ENCODE results near the gene ARSA. TPM values are rescaled to one million over a fixed set of nuclear protein-coding genes. Genes with fewer than 3 reads are reported as not detected.

Gene ARSA
- total RNA-seq, 1 experiment from 2014 or later, result 16.4 TPM

DNA sequence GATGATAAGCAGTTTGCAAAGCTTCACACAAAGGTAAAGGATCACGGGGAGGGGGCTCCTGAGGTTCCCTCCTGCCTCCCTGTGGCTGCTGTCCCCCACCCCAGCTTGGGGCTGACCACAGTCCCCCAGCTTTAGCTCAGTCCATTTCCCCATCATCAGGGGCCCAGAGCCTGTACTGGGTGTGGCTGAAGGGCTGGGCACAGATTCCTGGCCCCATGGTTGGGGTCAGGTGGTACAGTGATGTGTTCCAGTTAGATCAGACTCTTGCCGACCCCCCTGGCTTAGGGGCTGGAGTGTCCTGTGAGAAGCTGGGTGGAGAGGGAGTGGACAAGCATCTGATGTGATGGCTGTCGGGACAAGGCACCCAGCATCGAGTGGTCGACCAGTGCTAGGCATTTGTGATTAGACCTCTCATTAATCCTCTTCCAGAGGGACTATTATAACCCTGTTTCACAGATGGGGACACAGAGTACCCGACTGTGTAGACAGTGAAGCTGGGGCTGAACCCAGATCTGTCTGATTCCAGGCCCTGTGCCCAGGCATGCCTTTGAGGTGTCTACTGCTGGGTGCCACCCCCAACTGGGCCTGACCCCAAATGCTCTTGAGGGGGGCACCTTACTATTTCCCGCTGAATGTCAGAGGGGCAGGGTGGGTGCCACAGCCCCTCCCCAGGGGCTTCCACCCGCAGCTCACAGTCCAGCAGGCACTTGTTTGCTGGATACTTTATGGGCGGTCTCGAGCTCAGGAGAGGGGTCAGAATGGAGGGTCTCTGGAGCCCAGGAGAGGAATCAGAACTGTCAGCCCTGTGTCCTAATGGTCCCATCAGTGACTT is 48.9 kb upstream of the ARSA start:
- TF ChIP-seq, protein P1, sequence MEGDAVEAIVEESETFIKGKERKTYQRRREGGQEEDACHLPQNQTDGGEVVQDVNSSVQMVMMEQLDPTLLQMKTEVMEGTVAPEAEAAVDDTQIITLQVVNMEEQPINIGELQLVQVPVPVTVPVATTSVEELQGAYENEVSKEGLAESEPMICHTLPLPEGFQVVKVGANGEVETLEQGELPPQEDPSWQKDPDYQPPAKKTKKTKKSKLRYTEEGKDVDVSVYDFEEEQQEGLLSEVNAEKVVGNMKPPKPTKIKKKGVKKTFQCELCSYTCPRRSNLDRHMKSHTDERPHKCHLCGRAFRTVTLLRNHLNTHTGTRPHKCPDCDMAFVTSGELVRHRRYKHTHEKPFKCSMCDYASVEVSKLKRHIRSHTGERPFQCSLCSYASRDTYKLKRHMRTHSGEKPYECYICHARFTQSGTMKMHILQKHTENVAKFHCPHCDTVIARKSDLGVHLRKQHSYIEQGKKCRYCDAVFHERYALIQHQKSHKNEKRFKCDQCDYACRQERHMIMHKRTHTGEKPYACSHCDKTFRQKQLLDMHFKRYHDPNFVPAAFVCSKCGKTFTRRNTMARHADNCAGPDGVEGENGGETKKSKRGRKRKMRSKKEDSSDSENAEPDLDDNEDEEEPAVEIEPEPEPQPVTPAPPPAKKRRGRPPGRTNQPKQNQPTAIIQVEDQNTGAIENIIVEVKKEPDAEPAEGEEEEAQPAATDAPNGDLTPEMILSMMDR (IDR thresholded peaks at IDR 0.05 in 2 of 3, conservative IDR thresholded peaks at IDR 0.05 in 1 of 3; ENCODE audit: borderline replicate concordance in 1 of 3, insufficient read depth in 1 of 3, low read depth in 2 of 3, low read length in 2 of 3), result no peak
- TF ChIP-seq CBX3 (IDR thresholded peaks at IDR 0.05; ENCODE audit: low read depth), result no peak
- TF ChIP-seq, protein P2, sequence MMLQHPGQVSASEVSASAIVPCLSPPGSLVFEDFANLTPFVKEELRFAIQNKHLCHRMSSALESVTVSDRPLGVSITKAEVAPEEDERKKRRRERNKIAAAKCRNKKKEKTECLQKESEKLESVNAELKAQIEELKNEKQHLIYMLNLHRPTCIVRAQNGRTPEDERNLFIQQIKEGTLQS (IDR thresholded peaks at IDR 0.05), result no peak
- no peak for TF ChIP-seq EGR1 (IDR thresholded peaks at IDR 0.05; ENCODE audit: low read depth)
- CTCF ChIA-PET, result no interaction called here
- Histone ChIP-seq H3K4me2 (ENCODE audit: low read length) (no peak overlapping the region), H3K27me3 (ENCODE audit: insufficient read depth, low read length) (no peaks in the 10 kb centered on the region), H3K9me2 (ENCODE audit: insufficient read depth) (no peaks in the 10 kb centered on the region), H4K20me1 (ENCODE audit: insufficient read depth) (no peaks in the 10 kb centered on the region), H2AFZ (ENCODE audit: low read depth, low read length, poor library complexity, severe bottlenecking) (no peak overlapping the region), H3K36me3 (ENCODE audit: control insufficient read depth in 1 of 2, insufficient read depth in 2 of 2, low read length in 2 of 2) (no peaks in the 10 kb centered on the region), H3K9ac (ENCODE audit: low read length) (no peak overlapping the region), H3K27ac (ENCODE audit: low read depth, low read length) (no peak overlapping the region), H3K4me1 (ENCODE audit: control insufficient read depth in 1 of 2, insufficient read depth in 2 of 2, low read length in 2 of 2) (peaks cover 0 to 18% of the 10 kb centered on the region in 2 experiments; a peak in 3 of 4 replicates), H3K4me3 (replicated peaks in 1 of 2; ENCODE audit: low read depth in 1 of 2, low read length in 2 of 2) (no peak overlapping the region), H3K9me3 (ENCODE audit: control insufficient read depth in 1 of 2, insufficient read depth in 1 of 2, low read depth in 1 of 2, low read length in 2 of 2) (no peaks in the 10 kb centered on the region), H3K79me2 (ENCODE audit: insufficient read depth, low read length) (peaks cover 5% of the 10 kb centered on the region; the same call in 1 of the 2 replicates)
- RAD21 ChIA-PET (ENCODE audit: low non-redundant PET in 1 of 2, low total read pairs in 2 of 2, uncharacterized antibody in 2 of 2, unreplicated experiment in 2 of 2), result no interaction called here
- intact Hi-C loops (cut with micrococcal nuclease), result no loop called here
- POLR2A ChIA-PET, result no interaction called here
- no peak for ATAC-seq
- DNase-seq (ENCODE audit: low read depth, low spot score), result no peak
- BruUV-seq (replicated peaks), result no TSS peak

DNA sequence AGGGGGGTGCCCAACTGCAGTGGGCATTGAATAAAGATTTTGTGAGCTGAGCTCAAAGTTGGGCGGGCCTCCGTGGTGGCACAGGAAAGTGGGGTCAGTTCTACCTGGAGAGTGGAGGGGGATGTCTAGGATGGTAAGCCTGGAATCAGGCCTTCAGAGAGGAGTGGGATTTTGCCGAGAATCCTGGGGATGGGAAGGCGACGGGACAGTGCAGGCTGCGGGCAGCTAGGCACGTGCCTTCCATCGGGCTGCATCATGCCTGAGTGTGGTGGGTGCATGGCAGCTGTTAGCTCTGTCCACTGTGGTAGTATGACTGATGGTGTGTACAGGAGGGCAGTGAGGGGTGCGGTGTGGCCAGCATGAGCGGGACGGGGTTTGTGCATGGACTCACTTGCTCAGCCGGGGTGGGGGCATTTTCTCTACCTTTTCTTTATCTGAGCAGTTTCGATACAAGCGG is 48.3 kb upstream of the ARSA start:
- RAD21 ChIA-PET (ENCODE audit: low non-redundant PET in 1 of 2, low total read pairs in 2 of 2, uncharacterized antibody in 2 of 2, unreplicated experiment in 2 of 2), result no interaction called here
- 0 out of 2 replicates have a peak overlapping the region, but pooled peaks have one; percentile 64 for H3K9ac ChIP-seq (ENCODE audit: low read length)
- DNase-seq (ENCODE audit: low read depth, low spot score) (no peak), ATAC-seq (no peak)
- no peaks in the 10 kb centered on the region for H3K36me3 ChIP-seq (ENCODE audit: control insufficient read depth in 1 of 2, insufficient read depth in 2 of 2, low read length in 2 of 2)
- no peaks in the 10 kb centered on the region for H3K27me3 ChIP-seq (ENCODE audit: insufficient read depth, low read length)
- no peak overlapping the region for H3K27ac ChIP-seq (ENCODE audit: low read depth, low read length)
- H3K4me3 ChIP-seq (replicated peaks in 1 of 2; ENCODE audit: low read depth in 1 of 2, low read length in 2 of 2), result no peak overlapping the region
- CTCF ChIA-PET, result no interaction called here
- POLR2A ChIA-PET, result no interaction called here
- intact Hi-C loops (cut with micrococcal nuclease), result no loop called here
- TF ChIP-seq RAD21 (IDR thresholded peaks at IDR 0.05; ENCODE audit: low read depth) (no peak), JUND (IDR thresholded peaks at IDR 0.05) (no peak), EGR1 (IDR thresholded peaks at IDR 0.05; ENCODE audit: low read depth) (no peak), EZH2phosphoT487 (IDR thresholded peaks at IDR 0.05; ENCODE audit: borderline replicate concordance) (no peak), SIN3A (IDR thresholded peaks at IDR 0.05; ENCODE audit: low read depth) (no peak), EZH2 (IDR thresholded peaks at IDR 0.05) (no peak), POLR2A (IDR thresholded peaks at IDR 0.05; ENCODE audit: borderline replicate concordance, extremely low read depth, insufficient read depth, insufficient read length) (no peak), FOSL1 (IDR thresholded peaks at IDR 0.05; ENCODE audit: low read depth) (no peak), CEBPB (IDR thresholded peaks at IDR 0.05; ENCODE audit: low read depth) (no peak)
- TF ChIP-seq, protein P3, sequence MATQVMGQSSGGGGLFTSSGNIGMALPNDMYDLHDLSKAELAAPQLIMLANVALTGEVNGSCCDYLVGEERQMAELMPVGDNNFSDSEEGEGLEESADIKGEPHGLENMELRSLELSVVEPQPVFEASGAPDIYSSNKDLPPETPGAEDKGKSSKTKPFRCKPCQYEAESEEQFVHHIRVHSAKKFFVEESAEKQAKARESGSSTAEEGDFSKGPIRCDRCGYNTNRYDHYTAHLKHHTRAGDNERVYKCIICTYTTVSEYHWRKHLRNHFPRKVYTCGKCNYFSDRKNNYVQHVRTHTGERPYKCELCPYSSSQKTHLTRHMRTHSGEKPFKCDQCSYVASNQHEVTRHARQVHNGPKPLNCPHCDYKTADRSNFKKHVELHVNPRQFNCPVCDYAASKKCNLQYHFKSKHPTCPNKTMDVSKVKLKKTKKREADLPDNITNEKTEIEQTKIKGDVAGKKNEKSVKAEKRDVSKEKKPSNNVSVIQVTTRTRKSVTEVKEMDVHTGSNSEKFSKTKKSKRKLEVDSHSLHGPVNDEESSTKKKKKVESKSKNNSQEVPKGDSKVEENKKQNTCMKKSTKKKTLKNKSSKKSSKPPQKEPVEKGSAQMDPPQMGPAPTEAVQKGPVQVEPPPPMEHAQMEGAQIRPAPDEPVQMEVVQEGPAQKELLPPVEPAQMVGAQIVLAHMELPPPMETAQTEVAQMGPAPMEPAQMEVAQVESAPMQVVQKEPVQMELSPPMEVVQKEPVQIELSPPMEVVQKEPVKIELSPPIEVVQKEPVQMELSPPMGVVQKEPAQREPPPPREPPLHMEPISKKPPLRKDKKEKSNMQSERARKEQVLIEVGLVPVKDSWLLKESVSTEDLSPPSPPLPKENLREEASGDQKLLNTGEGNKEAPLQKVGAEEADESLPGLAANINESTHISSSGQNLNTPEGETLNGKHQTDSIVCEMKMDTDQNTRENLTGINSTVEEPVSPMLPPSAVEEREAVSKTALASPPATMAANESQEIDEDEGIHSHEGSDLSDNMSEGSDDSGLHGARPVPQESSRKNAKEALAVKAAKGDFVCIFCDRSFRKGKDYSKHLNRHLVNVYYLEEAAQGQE (IDR thresholded peaks at IDR 0.05; ENCODE audit: low read depth), result no peak
- BruUV-seq (replicated peaks), result no TSS peak
- peak overlapping the region; percentile 95 for H3K4me2 ChIP-seq (ENCODE audit: low read length)
- no peaks in the 10 kb centered on the region for H3K9me3 ChIP-seq (ENCODE audit: control insufficient read depth in 1 of 2, insufficient read depth in 1 of 2, low read depth in 1 of 2, low read length in 2 of 2)
- H3K9me2 ChIP-seq (ENCODE audit: insufficient read depth), result no peaks in the 10 kb centered on the region
- H3K79me2 ChIP-seq (ENCODE audit: insufficient read depth, low read length), result peaks cover 5% of the 10 kb centered on the region; the same call in 1 of the 2 replicates
- no peaks in the 10 kb centered on the region for H4K20me1 ChIP-seq (ENCODE audit: insufficient read depth)
- no peak overlapping the region for H2AFZ ChIP-seq (ENCODE audit: low read depth, low read length, poor library complexity, severe bottlenecking)
- peaks cover 0 to 18% of the 10 kb centered on the region in 2 experiments; a peak in 3 of 4 replicates for H3K4me1 ChIP-seq (ENCODE audit: control insufficient read depth in 1 of 2, insufficient read depth in 2 of 2, low read length in 2 of 2)
